ENCODE measurements around the gene SEC23IP. TPM values are rescaled to one million over a fixed set of nuclear protein-coding genes. Genes with fewer than 3 reads are reported as not detected.
"Not testable (repeated sequence)": the region's sequence is repeated elsewhere in the genome, so short reads cannot be mapped to it uniquely, and the experiment has no call there.

Gene SEC23IP
- total RNA-seq, 1 experiment from 2014 or later = 9.8 TPM

DNA sequence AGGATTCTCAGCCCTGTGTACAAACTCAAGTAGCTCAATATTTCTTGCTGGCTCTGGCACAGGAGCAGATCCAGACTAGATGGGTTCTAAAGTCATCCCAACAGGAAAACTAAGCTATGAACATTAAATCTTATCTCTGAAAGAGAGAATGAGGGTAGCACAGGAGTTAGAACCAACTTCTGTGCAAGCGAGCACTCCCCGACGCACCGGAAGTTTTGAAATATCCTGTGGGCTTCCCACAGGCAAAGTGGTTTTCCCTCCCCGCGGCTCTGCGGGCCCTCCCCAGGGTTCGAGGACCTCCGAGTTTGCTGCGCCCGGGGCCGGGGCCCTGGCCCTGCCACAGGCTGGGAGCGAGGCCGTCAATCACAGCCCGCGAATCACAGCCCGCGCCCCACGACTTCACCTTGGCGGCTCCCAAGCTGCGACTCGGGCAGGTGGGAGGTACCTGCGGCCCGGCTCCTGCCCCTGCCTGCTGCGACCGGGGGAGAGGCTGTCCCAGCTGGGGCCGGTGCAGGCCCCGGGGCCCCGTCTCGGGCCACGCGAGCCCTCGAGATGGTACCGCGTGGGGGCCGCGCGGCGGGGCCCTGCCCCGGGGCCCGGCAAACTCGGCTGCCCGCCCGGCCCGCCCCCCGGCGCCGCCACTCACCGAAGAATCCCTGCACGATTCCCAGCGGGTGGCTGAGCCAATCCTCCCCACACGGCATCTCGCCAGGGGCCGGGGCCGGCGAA is 20.5 kb upstream of the SEC23IP start:
- DNase-seq = peak; percentile 44
- Histone ChIP-seq H3K27me3 (no peaks in the 10 kb centered on the region), H3K36me3 (no peaks in the 10 kb centered on the region; the same call in 1 of the 2 replicates), H3K4me3 (peak overlapping the region; percentile 92), H3K9me3 (no peaks in the 10 kb centered on the region)

DNA sequence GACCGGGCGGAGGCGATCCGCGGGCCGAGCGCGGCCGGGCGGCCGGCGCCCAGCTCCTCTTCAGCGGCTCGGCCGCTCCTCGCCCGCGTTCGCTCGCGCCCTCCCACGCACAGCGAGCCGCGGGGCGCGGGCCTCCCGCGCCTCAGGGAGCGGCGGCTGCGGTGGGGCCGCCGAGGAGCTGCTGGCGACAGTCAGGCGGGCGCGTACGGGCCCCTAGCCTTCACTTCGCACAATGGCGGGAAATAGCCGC is 20.0 kb upstream of the SEC23IP start, which contains the start of gene MCMBP:
MCMBP (minus strand) TSS at position 234 of the 250 bp plus-strand sequence. CDS start 259 bp downstream, outside the sequence.
- Histone ChIP-seq H3K36me3 (no peaks in the 10 kb centered on the region; the same call in 1 of the 2 replicates), H3K9me3 (no peaks in the 10 kb centered on the region), H3K4me3 (peak within 1 kb of the TSS; percentile 92), H3K27me3 (no peaks in the 10 kb centered on the region)
- DNase-seq = no peak

DNA sequence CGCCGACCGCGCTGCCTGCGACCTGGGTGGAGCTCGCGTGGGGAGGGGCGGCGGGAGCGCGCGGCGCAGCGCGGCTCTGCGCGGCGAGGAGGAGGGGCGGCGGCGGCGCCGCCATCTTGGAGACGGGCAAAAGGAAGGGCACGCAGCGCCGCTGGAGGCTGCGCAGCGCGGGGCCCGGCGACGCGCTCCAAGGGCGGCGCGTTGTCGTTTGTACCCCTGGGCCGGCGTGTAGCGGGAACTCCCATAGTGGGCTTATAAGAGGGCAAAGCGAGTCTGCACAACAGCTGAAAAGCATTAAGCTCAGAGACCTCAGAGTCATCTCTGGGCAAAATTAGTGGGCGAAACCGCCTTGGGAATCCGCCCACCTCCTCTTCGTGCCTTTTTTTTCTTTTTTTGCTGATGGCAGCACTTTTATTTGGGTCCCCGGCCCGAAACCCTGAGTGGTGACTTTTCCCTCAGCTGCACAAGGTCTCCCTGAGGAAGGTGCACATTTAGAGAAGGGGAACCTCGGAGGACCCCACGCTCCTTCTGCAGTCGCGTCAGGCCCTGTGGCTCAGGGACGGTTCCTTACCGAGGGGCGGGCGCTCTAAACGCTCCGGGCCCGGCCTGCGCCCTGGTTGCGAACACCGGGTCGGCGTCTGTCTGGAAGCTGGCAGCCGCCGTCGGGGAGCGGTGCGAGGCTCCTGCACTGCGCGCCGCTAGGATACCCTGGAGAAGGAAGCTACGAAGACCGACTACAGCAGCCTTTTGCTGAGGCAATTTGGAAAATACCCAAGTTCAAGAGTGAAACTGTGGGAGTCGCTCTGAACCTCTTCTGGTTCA is 19.5 kb upstream of the SEC23IP start:
- Histone ChIP-seq H3K27me3 (no peaks in the 10 kb centered on the region), H3K9me3 (no peaks in the 10 kb centered on the region), H3K4me3 (peak overlapping the region; percentile 92), H3K36me3 (no peaks in the 10 kb centered on the region; the same call in 1 of the 2 replicates)
- DNase-seq = peak; percentile 82

DNA sequence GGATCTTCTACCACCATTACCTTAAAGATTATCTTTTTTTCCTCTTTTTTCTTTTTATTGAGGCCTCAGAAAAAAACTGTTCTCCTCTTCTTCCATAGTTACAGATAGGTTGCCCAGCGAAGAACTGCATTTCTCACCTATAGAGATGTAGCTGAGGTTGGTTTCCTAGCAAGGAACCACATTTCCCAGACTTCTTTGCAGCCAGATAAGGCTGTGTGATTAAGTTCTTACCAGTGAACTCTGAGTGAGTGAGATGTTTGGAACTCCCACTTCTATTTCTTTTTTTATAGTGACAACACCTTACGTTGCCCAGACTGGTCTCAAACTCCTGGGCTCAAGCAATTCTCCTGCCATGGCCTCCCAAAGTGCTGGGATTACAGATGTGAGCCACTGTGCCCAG is 14.0 kb upstream of the SEC23IP start:
- Histone ChIP-seq H3K36me3 (no peaks in the 10 kb centered on the region), H3K27me3 (no peaks in the 10 kb centered on the region), H3K9me3 (no peaks in the 10 kb centered on the region), H3K4me3 (no peak overlapping the region)
- DNase-seq = no peak

DNA sequence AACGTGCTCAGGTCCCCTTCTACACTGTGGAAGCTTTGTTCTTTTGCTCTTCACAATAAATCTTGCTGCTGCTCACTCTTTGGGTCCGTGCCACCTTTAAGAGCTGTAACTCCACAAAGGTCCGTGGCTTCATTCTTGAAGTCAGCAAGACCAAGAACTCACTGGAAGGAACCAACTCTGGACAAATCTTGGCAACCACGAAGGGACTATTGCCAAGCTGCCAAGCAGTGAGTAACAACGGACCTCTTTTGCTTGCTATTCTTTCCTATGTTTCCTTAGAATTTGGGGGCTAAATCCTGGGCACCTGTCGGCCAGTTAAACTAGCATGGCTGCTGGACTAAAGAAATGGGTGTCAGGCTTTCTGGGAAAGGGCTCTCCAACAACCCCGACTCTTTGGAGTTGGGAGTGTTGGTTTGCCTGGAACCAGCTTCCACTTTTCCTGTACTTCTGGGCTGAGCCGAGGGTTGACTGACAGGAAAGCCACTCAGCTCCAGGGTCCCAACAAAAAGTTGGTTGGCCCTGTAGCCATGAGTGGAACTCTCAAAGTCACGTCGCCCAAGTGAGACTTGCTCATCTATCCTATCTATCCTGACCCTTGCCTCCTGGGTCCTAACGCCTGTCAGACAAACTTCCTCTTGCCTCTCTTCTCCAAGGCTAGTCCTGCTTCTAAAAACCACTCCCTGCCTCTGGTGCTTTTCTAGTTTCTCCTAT is 8.5 kb upstream of the SEC23IP start:
- H3K27me3 ChIP-seq, H3K4me3 ChIP-seq, H3K9me3 ChIP-seq, H3K36me3 ChIP-seq: not testable (repeated sequence)
- DNase-seq = peak; percentile 40

DNA sequence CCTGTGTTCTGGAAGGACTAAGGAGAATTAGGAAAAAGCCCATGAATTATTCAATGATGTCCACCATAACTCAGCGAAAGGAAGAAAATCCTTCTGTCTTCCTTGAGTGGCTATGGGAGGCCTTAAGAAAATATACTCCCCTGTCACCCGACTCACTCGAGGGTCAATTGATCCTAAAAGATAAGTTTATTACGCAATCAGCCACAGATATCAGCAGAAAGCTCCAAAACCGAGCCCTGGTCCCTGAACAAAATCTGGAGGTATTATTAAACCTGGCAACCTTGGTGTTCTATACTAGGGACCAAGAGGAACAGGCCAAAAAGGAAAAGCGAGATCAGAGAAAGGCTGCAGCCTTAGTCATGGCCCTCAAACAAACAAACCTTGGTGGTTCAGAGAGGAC is 6.5 kb upstream of the SEC23IP start:
- not testable (repeated sequence) for DNase-seq, H3K27me3 ChIP-seq, H3K4me3 ChIP-seq, H3K9me3 ChIP-seq, H3K36me3 ChIP-seq

DNA sequence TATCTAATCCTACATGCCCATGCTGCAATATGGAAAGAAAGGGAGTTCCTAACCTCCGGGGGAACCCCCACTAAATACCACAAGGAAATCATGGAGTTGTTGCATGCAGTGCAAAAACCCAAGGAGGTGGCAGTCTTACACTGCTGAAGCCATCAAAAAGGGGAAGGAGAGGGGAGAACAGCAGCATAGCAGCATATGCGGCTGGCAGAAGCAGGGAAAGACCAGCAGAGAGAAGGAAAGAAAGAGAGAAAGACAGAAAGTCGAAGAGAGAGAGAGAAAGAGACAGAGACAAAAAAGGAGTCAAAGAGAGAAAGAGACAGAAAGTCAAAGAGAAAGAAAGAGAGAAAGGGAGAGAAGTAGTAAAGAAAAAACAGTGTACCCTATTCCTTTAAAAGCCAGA is 3.8 kb upstream of the SEC23IP start:
- H3K27me3 ChIP-seq, H3K9me3 ChIP-seq, H3K4me3 ChIP-seq, DNase-seq, H3K36me3 ChIP-seq: not testable (repeated sequence)

DNA sequence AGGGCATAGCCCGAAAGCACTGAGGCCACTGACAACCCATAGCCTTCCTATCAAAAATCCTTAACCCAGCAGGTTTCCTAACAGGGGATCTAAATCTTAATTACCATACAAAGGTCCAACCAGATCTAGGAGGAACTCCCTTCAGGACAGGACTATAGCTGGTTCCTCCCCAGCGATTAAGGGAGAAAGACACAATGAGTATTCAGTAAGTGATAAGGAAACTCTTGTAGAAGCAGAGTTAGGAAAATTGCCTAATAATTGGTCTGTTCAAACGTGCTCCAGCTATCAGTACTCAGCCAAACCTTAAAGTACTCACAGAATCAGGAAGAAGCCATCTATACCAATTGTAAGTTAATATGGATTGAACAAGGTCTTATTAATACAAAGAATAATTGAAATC is 3.3 kb upstream of the SEC23IP start:
- H3K9me3 ChIP-seq, H3K4me3 ChIP-seq, DNase-seq, H3K27me3 ChIP-seq, H3K36me3 ChIP-seq: not testable (repeated sequence)

DNA sequence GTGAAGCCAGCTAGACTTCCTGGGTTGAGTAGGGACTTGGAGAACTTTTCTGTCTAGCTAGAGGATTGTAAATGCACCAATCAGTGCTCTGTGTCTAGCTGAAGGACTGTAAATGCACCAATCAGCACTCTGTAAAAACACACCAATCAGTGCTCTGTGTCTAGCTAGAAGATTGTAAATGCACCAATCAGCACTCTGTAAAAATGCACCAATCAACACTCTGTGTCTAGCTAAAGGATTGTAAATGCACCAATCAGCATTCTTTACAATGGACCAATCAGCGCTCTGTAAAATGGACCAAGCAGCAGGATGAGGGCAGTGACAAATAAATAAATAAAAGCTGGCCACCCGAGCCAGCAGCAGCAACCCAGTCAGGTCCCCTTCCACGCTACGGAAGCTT is 2.2 kb upstream of the SEC23IP start:
- H3K36me3 ChIP-seq = peaks cover 17% of the 10 kb centered on the region
- H3K9me3 ChIP-seq, H3K27me3 ChIP-seq, H3K4me3 ChIP-seq, DNase-seq: not testable (repeated sequence)

DNA sequence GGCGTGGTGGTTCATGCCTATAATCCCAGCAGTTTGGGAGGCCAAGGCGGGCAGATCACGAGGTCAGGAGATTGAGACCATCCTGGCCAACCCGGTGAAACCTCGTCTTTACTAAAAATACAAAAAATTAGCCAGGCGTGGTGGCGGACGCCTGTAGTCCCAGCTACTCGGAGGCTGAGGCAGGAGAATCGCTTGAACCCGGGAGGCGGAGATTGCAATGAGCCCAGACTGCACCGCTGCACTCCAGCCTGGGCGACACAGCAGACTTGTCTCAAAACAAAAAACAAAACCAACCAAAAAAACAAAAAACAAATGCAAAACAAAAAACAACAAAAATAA is 712 bp upstream of the SEC23IP start:
- DNase-seq = peak; percentile 13
- H3K9me3 ChIP-seq, H3K27me3 ChIP-seq: not testable (repeated sequence)
- Histone ChIP-seq H3K36me3 (peaks cover 17% of the 10 kb centered on the region), H3K4me3 (peak overlapping the region; percentile 86)

DNA sequence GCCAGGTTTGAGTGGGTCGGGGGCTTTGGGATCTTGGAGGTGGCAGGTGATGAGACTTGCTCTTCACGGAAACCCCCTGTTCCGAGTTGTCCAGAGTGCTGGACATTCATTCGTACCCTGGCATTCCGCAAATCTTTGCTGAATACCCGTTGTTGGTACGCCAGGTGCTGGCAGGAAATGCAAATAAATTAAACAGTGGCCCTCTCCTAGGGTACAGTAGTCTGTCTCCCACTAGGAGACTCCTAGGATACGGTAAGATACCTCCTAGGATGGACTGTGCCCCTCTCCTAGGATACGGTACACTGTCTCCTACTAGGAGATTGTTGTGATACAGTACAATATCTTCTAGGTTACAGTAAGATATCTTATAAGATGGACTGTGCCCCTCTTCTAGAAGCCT is 544 bp downstream of the SEC23IP start:
- 0 out of 2 replicates have a peak, but pooled peaks cover 2% of the 10 kb centered on the region for H3K9me3 ChIP-seq
- H3K36me3 ChIP-seq = peaks cover 19% of the 10 kb centered on the region
- peak overlapping the region; percentile 86 for H3K4me3 ChIP-seq
- DNase-seq = no peak
- H3K27me3 ChIP-seq = no peaks in the 10 kb centered on the region

DNA sequence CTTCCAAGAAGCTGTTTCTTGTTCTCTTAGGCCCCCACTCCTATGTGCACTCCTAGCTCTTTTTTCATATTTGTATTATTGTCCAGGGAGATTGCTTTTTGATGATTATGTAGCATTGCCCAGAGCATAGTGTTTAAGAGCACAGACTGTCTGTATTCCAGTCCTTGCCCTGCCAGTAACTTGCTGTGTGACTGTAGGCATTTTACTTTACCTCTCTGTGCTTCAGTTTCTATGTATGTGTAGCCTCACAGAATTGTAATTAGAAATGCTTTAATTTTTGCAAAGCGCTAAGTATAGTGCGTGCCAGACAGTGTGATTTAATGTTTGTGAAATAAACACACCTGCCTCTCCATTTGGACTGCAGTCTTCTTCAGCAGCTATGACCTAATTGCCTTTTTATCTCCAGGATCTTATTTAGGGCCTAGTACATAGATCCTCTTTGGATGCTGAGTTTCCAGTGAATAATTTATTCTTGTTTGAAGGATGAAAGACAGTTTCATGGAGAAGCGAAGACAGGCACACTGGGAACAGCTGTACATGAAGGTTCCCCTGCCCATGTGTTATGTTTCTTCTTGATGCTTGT is 1.4 kb downstream of the SEC23IP start:
- H3K27me3 ChIP-seq = no peaks in the 10 kb centered on the region
- H3K4me3 ChIP-seq = peak overlapping the region; percentile 86
- DNase-seq = no peak
- H3K9me3 ChIP-seq = 0 out of 2 replicates have a peak, but pooled peaks cover 2% of the 10 kb centered on the region
- H3K36me3 ChIP-seq = peaks cover 27% of the 10 kb centered on the region

DNA sequence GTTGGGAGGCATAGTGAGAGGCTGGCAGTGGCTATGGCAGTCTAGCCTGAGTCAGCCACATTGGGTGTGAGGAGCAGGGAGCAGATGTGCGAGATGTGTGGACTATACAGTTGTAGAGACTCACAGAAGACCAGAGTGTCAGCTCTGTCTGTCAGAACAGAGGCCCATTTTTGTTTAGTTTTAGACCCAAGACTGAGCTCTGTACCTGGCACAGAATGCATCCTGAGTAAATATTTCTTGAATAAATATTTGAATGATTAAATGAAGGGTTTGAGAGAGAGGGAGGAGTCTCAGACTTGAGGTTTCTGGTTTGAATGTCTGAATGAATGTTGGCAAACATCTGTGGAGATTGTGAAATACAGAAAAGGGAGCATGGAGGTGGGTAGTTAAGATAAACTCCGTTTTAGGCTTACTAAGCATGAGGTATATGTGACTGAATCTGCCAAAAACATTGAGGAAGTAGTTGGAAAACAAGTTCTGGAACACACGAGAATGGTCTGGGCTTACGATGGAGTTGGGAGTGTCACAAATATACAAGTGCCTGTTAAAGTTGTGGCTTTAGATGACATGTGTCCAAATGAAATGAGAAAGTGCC is 3.6 kb downstream of the SEC23IP start:
- peak; percentile 77 for DNase-seq
- peaks cover 40% of the 10 kb centered on the region for H3K36me3 ChIP-seq
- H3K9me3 ChIP-seq = no peaks in the 10 kb centered on the region
- H3K27me3 ChIP-seq = no peaks in the 10 kb centered on the region
- no peak overlapping the region for H3K4me3 ChIP-seq

DNA sequence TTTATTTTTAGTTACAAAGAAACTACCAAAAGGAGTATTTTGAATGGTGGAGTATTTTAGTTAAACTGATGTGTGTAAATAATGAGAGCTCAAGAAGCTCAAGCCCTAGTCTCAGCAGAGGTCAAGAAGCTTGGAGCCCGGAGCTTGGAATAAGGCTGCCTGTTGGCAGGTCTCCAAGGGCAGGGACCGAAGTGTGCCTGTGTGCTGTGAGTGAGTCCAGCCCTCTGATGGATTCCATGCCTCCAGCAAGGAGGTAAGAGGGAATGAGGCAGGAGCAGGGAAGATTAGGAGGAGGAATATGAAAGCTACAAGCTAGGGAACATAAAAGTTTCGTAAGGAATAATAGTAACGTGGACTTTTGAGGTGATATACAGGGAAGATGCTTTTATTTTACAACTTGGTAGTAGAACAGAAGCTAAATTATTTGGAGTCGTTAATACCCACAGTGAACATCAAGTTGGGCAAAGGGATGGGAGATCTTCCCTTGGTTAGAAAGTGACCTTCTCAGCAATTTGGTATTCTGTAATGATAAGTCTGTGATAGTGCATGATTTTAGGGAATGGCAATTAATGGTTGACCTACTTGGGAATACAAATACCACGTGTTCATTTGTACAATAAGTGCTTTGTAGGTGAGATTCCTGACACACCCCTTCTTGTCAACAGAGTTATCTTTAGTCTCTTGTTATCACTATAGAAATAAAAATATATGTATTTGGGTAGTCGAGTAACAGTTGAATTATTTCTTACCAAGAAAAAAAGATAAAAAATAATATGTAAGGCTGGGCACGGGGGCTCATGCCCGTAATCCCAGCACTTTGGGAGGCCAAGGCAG is 4.6 kb downstream of the SEC23IP start:
- no peak overlapping the region for H3K4me3 ChIP-seq

DNA sequence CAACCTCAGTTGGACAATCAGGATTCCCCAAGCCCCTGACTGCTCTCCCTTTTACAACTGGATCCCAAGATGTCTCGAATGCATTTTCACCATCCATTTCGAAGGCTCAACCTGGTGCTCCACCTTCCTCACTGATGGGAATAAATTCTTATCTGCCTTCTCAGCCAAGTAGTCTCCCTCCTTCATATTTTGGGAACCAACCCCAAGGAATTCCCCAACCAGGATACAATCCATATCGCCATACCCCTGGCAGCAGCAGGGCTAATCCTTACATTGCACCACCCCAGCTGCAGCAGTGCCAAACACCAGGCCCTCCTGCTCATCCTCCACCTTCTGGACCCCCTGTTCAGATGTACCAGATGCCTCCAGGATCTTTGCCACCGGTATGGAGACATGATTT is 6.0 kb downstream of the SEC23IP start:
- Histone ChIP-seq H3K9me3 (no peaks in the 10 kb centered on the region), H3K27me3 (no peaks in the 10 kb centered on the region), H3K4me3 (no peak overlapping the region), H3K36me3 (peaks cover 54% of the 10 kb centered on the region)
- DNase-seq = no peak

More for the DNA sequence above, 4.6 kb downstream of the SEC23IP start:
- H3K27me3 ChIP-seq = no peaks in the 10 kb centered on the region
- peak; percentile 20 for DNase-seq
- H3K36me3 ChIP-seq = peaks cover 49% of the 10 kb centered on the region
- H3K9me3 ChIP-seq = no peaks in the 10 kb centered on the region

Measured in MG63 (cell line).